Measurements from ENCODE around the gene POLG2. TPM values are rescaled to one million over a fixed set of nuclear protein-coding genes. Genes with fewer than 3 reads are reported as not detected.

The POLG2 gene
- total RNA-seq, 1 experiment from 2014 or later: 42.7 TPM

- TF ChIP-seq FOXP4 (CRISPR knock-in tag; IDR thresholded peaks at IDR 0.05) (no peak), CREM (CRISPR knock-in tag; IDR thresholded peaks at IDR 0.05) (no peak), EMX1 (CRISPR knock-in tag; IDR thresholded peaks at IDR 0.05) (no peak), FOXP1 (CRISPR knock-in tag; IDR thresholded peaks at IDR 0.05; ENCODE audit: borderline replicate concordance) (no peak), AFF4 (CRISPR knock-in tag; IDR thresholded peaks at IDR 0.05; ENCODE audit: borderline replicate concordance) (no peak), ZSCAN18 (CRISPR knock-in tag; IDR thresholded peaks at IDR 0.05) (no peak), FOXK1 (CRISPR knock-in tag; IDR thresholded peaks at IDR 0.05) (no peak), SOX15 (CRISPR knock-in tag; IDR thresholded peaks at IDR 0.05) (no peak), MXD4 (CRISPR knock-in tag; IDR thresholded peaks at IDR 0.05; ENCODE audit: borderline replicate concordance) (no peak), NR3C1 (CRISPR knock-in tag; conservative IDR thresholded peaks at IDR 0.05; ENCODE audit: low read depth) (no peak), ELF4 (CRISPR knock-in tag; IDR thresholded peaks at IDR 0.05; ENCODE audit: low read depth) (no peak), SP1 (CRISPR knock-in tag; conservative IDR thresholded peaks at IDR 0.05) (no peak)
Measured at GRCh38 chr17:64504769-64505339, 8.0 kb upstream of the POLG2 start (continued).

GRCh38 chr17:64503821-64504768, 7.2 kb upstream of the POLG2 start:
- POLR2A ChIA-PET: interaction anchor here (1.9 to 3.3 kb wide), 2 partner anchors 8 to 84 kb away, joined by 7 to 53 read pairs; partner anchors contain the start of gene POLG2
- CTCF ChIA-PET: interaction anchor here (1.5 kb wide), 1 partner anchor 7 kb away, joined by 10 read pairs; the partner anchor contains the start of gene POLG2
- Mint-ChIP-seq H3K27me3 (ENCODE audit: low read depth) (no peaks in the 10 kb centered on the region; the same call in 1 of the 2 replicates), H3K36me3 (peaks cover 77% of the 10 kb centered on the region), H3K4me1 (peaks cover 59% of the 10 kb centered on the region), H3K4me3 (peak overlapping the region; percentile 98), H3K9me3 (no peaks in the 10 kb centered on the region), H3K27ac (peak overlapping the region; percentile 96)
- TF ChIP-seq SMAD3 (CRISPR knock-in tag; IDR thresholded peaks at IDR 0.05; ENCODE audit: borderline replicate concordance) (no peak), ZNF219 (CRISPR knock-in tag; IDR thresholded peaks at IDR 0.05; ENCODE audit: borderline replicate concordance) (no peak), ZNF423 (CRISPR knock-in tag; IDR thresholded peaks at IDR 0.05) (no peak), FOXJ3 (CRISPR knock-in tag; IDR thresholded peaks at IDR 0.05; ENCODE audit: borderline replicate concordance) (no peak), NR1H2 (CRISPR knock-in tag; IDR thresholded peaks at IDR 0.05) (no peak), E2F1 (CRISPR knock-in tag; IDR thresholded peaks at IDR 0.05) (no peak), PREB (CRISPR knock-in tag; IDR thresholded peaks at IDR 0.05; ENCODE audit: borderline replicate concordance) (no peak)
- no peak for ATAC-seq
- DNase-seq (ENCODE audit: low spot score): no peak
